ENCODE data around the gene CYGB. TPM values are rescaled to one million over a fixed set of nuclear protein-coding genes. Genes with fewer than 3 reads are reported as not detected.

The CYGB gene
- total and polyA plus RNA-seq, 2 of the 13 experiments (the other 11 are each of a cell fraction or from before 2014, with no cell fraction given), result 18.9 to 27.1 TPM

DNA sequence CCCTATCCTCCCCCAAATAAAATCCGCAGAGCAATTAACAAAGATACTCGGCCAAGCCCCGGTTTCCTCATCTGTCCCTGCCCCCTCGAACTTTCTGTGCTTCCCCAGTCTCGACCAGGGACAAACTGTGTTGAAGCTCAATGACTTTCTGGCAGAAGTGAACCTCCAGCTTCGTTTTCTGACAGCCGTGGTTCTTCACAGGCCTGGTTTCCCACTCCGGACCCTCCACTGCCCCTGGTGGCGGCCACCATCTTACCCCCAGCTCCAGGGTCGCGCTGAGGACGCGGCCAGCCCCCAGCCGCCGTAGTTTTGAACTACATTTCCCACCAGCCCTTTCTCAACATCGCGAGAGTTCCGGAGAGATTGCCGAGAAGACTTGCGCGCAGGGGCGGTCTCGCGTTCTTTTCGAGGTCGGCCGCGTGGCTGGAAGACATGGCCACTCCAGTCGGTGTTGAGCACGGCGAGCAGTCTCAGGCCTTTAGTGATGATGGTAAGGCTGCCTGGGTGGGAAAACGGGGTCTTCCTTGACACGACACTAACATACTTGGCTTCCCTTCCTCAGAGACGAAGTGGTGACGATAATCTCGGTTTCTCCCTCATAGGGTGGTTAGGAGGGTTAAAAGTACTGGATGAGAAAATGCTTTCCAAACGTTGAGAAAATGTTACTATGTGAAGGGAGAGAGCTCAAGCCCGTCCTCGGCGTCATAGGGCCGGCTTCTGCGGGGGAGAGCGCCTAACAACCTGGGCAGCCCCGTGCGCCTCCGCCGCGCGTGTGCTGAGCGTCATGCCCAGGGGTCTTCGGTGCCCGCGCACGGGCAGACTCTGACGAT, 20.1 kb upstream of the CYGB start (continued):
- TF ChIP-seq ZNF670 (CRISPR knock-in tag; IDR thresholded peaks at IDR 0.05; ENCODE audit: borderline replicate concordance), result no peak; the same call in 1 of the 2 replicates
- TF ChIP-seq ZFP1 (CRISPR knock-in tag; IDR thresholded peaks at IDR 0.05), result no peak
- no peak for TF ChIP-seq NFE2L2 (IDR thresholded peaks at IDR 0.05; ENCODE audit: low read length)
- TF ChIP-seq, protein P1, sequence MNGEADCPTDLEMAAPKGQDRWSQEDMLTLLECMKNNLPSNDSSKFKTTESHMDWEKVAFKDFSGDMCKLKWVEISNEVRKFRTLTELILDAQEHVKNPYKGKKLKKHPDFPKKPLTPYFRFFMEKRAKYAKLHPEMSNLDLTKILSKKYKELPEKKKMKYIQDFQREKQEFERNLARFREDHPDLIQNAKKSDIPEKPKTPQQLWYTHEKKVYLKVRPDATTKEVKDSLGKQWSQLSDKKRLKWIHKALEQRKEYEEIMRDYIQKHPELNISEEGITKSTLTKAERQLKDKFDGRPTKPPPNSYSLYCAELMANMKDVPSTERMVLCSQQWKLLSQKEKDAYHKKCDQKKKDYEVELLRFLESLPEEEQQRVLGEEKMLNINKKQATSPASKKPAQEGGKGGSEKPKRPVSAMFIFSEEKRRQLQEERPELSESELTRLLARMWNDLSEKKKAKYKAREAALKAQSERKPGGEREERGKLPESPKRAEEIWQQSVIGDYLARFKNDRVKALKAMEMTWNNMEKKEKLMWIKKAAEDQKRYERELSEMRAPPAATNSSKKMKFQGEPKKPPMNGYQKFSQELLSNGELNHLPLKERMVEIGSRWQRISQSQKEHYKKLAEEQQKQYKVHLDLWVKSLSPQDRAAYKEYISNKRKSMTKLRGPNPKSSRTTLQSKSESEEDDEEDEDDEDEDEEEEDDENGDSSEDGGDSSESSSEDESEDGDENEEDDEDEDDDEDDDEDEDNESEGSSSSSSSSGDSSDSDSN (CRISPR knock-in tag; IDR thresholded peaks at IDR 0.05), result peak; percentile 66
- TF ChIP-seq SATB2 (CRISPR knock-in tag; IDR thresholded peaks at IDR 0.05), result no peak; the same call in 1 of the 2 replicates
- no peak for TF ChIP-seq SNRNP70 (IDR thresholded peaks at IDR 0.05; ENCODE audit: low read depth, low read length)
- TF ChIP-seq, protein P2, sequence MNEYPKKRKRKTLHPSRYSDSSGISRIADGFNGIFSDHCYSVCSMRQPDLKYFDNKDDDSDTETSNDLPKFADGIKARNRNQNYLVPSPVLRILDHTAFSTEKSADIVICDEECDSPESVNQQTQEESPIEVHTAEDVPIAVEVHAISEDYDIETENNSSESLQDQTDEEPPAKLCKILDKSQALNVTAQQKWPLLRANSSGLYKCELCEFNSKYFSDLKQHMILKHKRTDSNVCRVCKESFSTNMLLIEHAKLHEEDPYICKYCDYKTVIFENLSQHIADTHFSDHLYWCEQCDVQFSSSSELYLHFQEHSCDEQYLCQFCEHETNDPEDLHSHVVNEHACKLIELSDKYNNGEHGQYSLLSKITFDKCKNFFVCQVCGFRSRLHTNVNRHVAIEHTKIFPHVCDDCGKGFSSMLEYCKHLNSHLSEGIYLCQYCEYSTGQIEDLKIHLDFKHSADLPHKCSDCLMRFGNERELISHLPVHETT (CRISPR knock-in tag; conservative IDR thresholded peaks at IDR 0.05), result no peak; the same call in 1 of the 2 replicates
- no peak for TF ChIP-seq POGZ (CRISPR knock-in tag; IDR thresholded peaks at IDR 0.05)
- peak; percentile 34; the same call in 1 of the 2 replicates for TF ChIP-seq GATAD2A (CRISPR knock-in tag; IDR thresholded peaks at IDR 0.05)
- TF ChIP-seq ZNF737 (CRISPR knock-in tag; IDR thresholded peaks at IDR 0.05; ENCODE audit: borderline replicate concordance), result no peak
- TF ChIP-seq DNMT3B (CRISPR knock-in tag; conservative IDR thresholded peaks at IDR 0.05), result no peak
- TF ChIP-seq, protein P3, sequence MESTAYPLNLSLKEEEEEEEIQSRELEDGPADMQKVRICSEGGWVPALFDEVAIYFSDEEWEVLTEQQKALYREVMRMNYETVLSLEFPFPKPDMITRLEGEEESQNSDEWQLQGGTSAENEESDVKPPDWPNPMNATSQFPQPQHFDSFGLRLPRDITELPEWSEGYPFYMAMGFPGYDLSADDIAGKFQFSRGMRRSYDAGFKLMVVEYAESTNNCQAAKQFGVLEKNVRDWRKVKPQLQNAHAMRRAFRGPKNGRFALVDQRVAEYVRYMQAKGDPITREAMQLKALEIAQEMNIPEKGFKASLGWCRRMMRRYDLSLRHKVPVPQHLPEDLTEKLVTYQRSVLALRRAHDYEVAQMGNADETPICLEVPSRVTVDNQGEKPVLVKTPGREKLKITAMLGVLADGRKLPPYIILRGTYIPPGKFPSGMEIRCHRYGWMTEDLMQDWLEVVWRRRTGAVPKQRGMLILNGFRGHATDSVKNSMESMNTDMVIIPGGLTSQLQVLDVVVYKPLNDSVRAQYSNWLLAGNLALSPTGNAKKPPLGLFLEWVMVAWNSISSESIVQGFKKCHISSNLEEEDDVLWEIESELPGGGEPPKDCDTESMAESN (CRISPR knock-in tag; conservative IDR thresholded peaks at IDR 0.05), result peak; percentile 87
- TF ChIP-seq SOX13 (IDR thresholded peaks at IDR 0.05), result no peak
- peak in 1 of 2 experiments; percentile 44; a peak in 1 of 4 replicates for TF ChIP-seq SOX13 (CRISPR knock-in tag; conservative IDR thresholded peaks at IDR 0.05 in 1 of 2, IDR thresholded peaks at IDR 0.05 in 1 of 2)
- TF ChIP-seq MED1 (CRISPR knock-in tag; IDR thresholded peaks at IDR 0.05), result peak; percentile 48; the same call in 1 of the 2 replicates
- no peak for TF ChIP-seq RFX1 (IDR thresholded peaks at IDR 0.05)
- peak; percentile 40 for TF ChIP-seq ZNF768 (CRISPR knock-in tag; IDR thresholded peaks at IDR 0.05)
- no peak for TF ChIP-seq ZBTB21 (CRISPR knock-in tag; IDR thresholded peaks at IDR 0.05)
- TF ChIP-seq ZSCAN29 (CRISPR knock-in tag; conservative IDR thresholded peaks at IDR 0.05), result peak; percentile 48; the same call in 1 of the 2 replicates
- TF ChIP-seq ADNP (CRISPR knock-in tag; IDR thresholded peaks at IDR 0.05), result no peak
- TF ChIP-seq, protein P4, sequence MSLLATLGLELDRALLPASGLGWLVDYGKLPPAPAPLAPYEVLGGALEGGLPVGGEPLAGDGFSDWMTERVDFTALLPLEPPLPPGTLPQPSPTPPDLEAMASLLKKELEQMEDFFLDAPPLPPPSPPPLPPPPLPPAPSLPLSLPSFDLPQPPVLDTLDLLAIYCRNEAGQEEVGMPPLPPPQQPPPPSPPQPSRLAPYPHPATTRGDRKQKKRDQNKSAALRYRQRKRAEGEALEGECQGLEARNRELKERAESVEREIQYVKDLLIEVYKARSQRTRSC (CRISPR knock-in tag; IDR thresholded peaks at IDR 0.05; ENCODE audit: low read depth), result 0 out of 2 replicates have a peak, but pooled peaks have one; percentile 93
- peak; percentile 87; the same call in 1 of the 2 replicates for TF ChIP-seq ZNF251 (CRISPR knock-in tag; IDR thresholded peaks at IDR 0.05)
- TF ChIP-seq NFIB (CRISPR knock-in tag; IDR thresholded peaks at IDR 0.05; ENCODE audit: borderline replicate concordance), result no peak
- no peak for TF ChIP-seq JARID2 (CRISPR knock-in tag; IDR thresholded peaks at IDR 0.05; ENCODE audit: insufficient replicate concordance)
- peak; percentile 28; the same call in 1 of the 2 replicates for TF ChIP-seq EED (CRISPR knock-in tag; IDR thresholded peaks at IDR 0.05)
- no peak for TF ChIP-seq U2AF2 (IDR thresholded peaks at IDR 0.05; ENCODE audit: low read depth, low read length)
